HEK293T (cell line): ENCODE data around the gene DHRS1.

Experiments
- CTCF ChIA-PET: fragments of 350-600 bp; formaldehyde crosslinking; extraction: SDS; loops from one replicate; lab custom pipeline; 2021; ENCODE audit warnings: antibody characterized with exemption, inconsistent platforms; lab: Yijun Ruan, JAX
- POLR2A ChIA-PET: fragments of 350-600 bp; formaldehyde crosslinking; extraction: SDS; loops from one replicate; lab custom pipeline; 2020; ENCODE audit warnings: antibody characterized with exemption, inconsistent platforms; lab: Yijun Ruan, JAX
- DNase-seq: peaks from one replicate; pipeline ENCODE4 v3.0.0; 2012; ENCODE audit warnings: mixed read lengths; ENCODE audit errors: extremely low spot score
- ARNT ChIP-seq: fragments of 450-650 bp; IDR thresholded peaks from 2 replicates; pipeline ENCODE4 v1.6.1; 2017; ENCODE audit warnings: mild to moderate bottlenecking
- BHLHE40 ChIP-seq: fragments of 450-650 bp; IDR thresholded peaks from 2 replicates; pipeline ENCODE4 v1.6.1; 2016; ENCODE audit warnings: mild to moderate bottlenecking, moderate library complexity, borderline replicate concordance
- CTBP1 ChIP-seq: fragments of 450-650 bp; IDR thresholded peaks from 2 replicates; pipeline ENCODE4 v1.6.1; 2016; ENCODE audit warnings: borderline replicate concordance
- ELF4 ChIP-seq: fragments of 450-650 bp; IDR thresholded peaks from 2 replicates; pipeline ENCODE4 v1.6.1; 2017; ENCODE audit warnings: antibody characterized with exemption
- FOXA1 ChIP-seq: fragments of 450-650 bp; IDR thresholded peaks from 2 replicates; pipeline ENCODE4 v1.6.1; 2016; ENCODE audit warnings: mild to moderate bottlenecking
- FOXK2 ChIP-seq: fragments of 450-650 bp; IDR thresholded peaks from 2 replicates; pipeline ENCODE4 v1.6.1; 2016; ENCODE audit warnings: mild to moderate bottlenecking
- FOXM1 ChIP-seq: fragments of 450-650 bp; IDR thresholded peaks from 2 replicates; pipeline ENCODE4 v1.6.1; 2017; ENCODE audit warnings: mild to moderate bottlenecking, borderline replicate concordance
- HDGF ChIP-seq: fragments of 450-650 bp; IDR thresholded peaks from 2 replicates; pipeline ENCODE4 v1.6.1; 2017; ENCODE audit warnings: antibody characterized with exemption, borderline replicate concordance
- L3MBTL2 ChIP-seq: fragments of 450-650 bp; conservative IDR thresholded peaks from 2 replicates; pipeline ENCODE4 v1.6.1; 2016; ENCODE audit warnings: mild to moderate bottlenecking
- LEF1 ChIP-seq: fragments of 450-650 bp; IDR thresholded peaks from 2 replicates; pipeline ENCODE4 v1.6.1; 2017; ENCODE audit warnings: mild to moderate bottlenecking, borderline replicate concordance
- NFRKB ChIP-seq: fragments of 450-650 bp; IDR thresholded peaks from 2 replicates; pipeline ENCODE4 v1.6.1; 2016; ENCODE audit warnings: mild to moderate bottlenecking, moderate library complexity
- SP1 ChIP-seq: fragments of 450-650 bp; IDR thresholded peaks from 2 replicates; pipeline ENCODE4 v1.6.1; 2017
- SUZ12 ChIP-seq: fragments of 450-650 bp; IDR thresholded peaks from 2 replicates; pipeline ENCODE4 v1.6.1; 2016; ENCODE audit warnings: mild to moderate bottlenecking
- TARDBP ChIP-seq: fragments of 450-650 bp; IDR thresholded peaks from 2 replicates; pipeline ENCODE4 v1.6.1; 2016
- ZNF384 ChIP-seq: fragments of 450-650 bp; IDR thresholded peaks from 2 replicates; pipeline ENCODE4 v1.6.1; 2016
- TF ChIP-seq, protein P1 (sequence below): fragments of 450-650 bp; IDR thresholded peaks from 2 replicates; pipeline ENCODE4 v1.6.1; 2016

Gene DHRS1

DNA sequence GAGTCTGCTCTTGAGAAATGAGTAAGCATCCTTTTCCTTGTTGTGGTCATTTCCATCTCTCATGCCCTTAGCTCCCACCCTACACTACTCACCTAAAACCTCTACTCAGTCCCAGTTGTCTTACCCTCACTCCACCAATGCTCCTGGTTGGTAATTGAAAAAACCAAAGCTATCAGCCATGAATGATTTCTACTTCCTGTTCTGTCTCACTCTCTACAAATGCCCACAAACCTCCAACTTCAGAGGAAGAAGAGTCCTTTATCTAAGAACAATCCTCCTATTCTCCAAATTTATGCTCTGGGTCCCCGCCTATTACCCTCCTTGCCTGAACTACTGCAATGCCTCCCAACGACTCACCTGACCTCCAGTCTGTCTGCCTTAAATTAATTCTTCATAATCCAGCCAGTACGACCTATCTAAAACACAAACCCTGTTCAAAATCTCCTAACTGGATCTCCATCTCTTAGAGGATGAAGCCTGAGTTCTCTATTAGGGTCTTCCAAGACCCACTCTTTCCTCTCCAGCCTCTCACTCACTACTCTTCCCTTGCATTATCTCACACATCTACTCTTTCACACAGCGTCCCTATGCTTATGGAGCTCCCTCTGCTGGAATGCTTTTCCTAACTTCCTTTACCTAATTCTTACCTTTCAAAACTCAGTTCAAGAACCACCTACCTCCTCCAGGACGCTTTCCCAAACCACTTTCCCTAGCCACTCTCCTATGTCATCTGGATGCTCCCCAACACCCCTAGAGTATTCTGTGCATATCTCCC is 2.2 kb downstream of the DHRS1 start:
- ChIA-PET POLR2A (interaction anchor here (1.0 to 8.8 kb wide), 9 partner anchors 16 to 139 kb away, joined by 3 to 139 read pairs (median 4); partner anchors contain the start of genes CHMP4A, GMPR2, RABGGTA and TINF2), CTCF (interaction anchor here (0.6 to 5.6 kb wide), 17 partner anchors 10 to 1409 kb away, joined by 3 to 69 read pairs (median 4); partner anchors contain the start of genes CIDEB, MDP1, RABGGTA and TINF2)
- peak; percentile 47 for DNase-seq
- TF ChIP-seq SP1 (no peak), ZNF384 (no peak), SUZ12 (no peak), ELF4 (0 out of 2 replicates have a peak, but pooled peaks have one; percentile 16)

DNA sequence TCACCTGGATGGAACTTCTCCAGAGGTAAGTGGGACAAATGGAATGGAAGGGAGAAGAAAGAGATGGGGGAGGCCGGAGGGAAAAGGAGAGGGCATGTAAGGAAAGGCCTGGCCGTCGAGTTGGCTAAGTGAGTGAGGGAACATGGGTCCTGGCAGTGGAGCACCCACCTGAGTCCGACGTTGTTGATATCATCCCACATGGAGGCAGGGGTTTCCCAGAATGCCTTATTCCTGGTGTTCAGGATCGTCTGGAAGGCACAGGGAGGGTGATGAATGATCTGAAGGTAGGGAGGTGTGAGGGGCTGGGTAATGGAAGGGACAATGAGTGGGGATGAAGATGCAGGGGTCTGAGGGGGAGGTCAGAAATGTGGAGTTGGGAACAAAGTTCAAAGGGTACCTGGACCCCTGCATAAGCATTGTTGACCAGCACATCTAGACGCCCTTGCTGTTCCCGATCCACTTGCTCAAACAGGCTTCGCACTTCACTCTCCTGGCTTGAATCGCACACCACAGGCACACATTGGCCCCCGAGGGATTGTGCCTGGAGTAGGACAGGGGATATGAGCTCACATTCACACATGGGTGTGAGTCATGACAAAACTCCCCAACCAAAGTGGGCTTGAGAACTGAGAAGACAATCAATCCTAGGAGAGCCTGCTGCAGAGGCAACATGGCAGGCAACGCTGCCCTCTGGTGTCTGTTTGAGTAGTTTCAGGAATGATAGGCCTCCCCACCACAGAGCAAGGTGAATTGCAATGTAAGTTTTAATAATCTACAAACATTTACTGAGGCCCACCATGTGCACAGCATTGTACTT is 3.0 kb downstream of the DHRS1 start:
- ChIA-PET CTCF (interaction anchor here (0.6 to 5.6 kb wide), 15 partner anchors 9 to 1408 kb away, joined by 3 to 69 read pairs (median 4); partner anchors contain the start of genes CIDEB, MDP1, TINF2 and TM9SF1), POLR2A (interaction anchor here (1.1 to 8.8 kb wide), 7 partner anchors 25 to 140 kb away, joined by 3 to 139 read pairs (median 5); partner anchors contain the start of genes CHMP4A, GMPR2, RABGGTA and TINF2)
- TF ChIP-seq, protein P1, sequence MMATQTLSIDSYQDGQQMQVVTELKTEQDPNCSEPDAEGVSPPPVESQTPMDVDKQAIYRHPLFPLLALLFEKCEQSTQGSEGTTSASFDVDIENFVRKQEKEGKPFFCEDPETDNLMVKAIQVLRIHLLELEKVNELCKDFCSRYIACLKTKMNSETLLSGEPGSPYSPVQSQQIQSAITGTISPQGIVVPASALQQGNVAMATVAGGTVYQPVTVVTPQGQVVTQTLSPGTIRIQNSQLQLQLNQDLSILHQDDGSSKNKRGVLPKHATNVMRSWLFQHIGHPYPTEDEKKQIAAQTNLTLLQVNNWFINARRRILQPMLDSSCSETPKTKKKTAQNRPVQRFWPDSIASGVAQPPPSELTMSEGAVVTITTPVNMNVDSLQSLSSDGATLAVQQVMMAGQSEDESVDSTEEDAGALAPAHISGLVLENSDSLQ = no peak
- TF ChIP-seq LEF1 (no peak), ZNF384 (no peak), TARDBP (no peak), SP1 (no peak), L3MBTL2 (no peak), FOXA1 (no peak), HDGF (no peak), ELF4 (no peak), FOXM1 (no peak), BHLHE40 (no peak), CTBP1 (no peak), SUZ12 (no peak), NFRKB (no peak), ARNT (no peak), FOXK2 (no peak)
- DNase-seq = peak; percentile 75

DNA sequence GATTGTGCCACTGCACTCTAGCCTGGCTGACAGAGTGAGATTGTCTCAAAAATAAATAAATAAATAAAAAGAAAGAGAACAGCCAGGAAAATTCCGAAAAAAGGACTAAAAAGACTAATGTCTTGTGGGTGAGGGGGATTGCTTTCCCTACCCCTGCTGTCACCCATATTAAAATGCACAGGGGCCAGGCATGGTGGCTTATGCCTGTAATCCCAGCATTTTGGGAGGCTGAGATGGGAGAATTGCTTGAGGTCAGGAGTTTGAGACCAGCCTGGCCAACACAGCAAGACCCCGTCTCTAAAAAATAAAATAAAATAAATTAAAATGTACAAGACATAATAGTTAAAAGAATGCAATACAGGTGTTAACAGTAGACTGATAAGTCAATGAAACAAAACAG is 6.1 kb downstream of the DHRS1 start:
- ChIA-PET POLR2A (interaction anchor here (1.0 to 2.9 kb wide), 2 partner anchors 51 to 147 kb away, joined by 5 to 22 read pairs; partner anchors contain the start of genes PSME2, RNF31 and TINF2), CTCF (interaction anchor here (1.2 to 1.9 kb wide), 3 partner anchors 14 to 51 kb away, joined by 5 to 8 read pairs (median 5); partner anchors contain the start of genes CIDEB and TINF2)
- TF ChIP-seq SUZ12 (no peak), CTBP1 (no peak), SP1 (no peak), LEF1 (no peak), ELF4 (no peak), ZNF384 (no peak), FOXM1 (no peak), L3MBTL2 (no peak), NFRKB (no peak), FOXK2 (no peak)
- TF ChIP-seq, protein P1 = no peak
- no peak for DNase-seq

DNA sequence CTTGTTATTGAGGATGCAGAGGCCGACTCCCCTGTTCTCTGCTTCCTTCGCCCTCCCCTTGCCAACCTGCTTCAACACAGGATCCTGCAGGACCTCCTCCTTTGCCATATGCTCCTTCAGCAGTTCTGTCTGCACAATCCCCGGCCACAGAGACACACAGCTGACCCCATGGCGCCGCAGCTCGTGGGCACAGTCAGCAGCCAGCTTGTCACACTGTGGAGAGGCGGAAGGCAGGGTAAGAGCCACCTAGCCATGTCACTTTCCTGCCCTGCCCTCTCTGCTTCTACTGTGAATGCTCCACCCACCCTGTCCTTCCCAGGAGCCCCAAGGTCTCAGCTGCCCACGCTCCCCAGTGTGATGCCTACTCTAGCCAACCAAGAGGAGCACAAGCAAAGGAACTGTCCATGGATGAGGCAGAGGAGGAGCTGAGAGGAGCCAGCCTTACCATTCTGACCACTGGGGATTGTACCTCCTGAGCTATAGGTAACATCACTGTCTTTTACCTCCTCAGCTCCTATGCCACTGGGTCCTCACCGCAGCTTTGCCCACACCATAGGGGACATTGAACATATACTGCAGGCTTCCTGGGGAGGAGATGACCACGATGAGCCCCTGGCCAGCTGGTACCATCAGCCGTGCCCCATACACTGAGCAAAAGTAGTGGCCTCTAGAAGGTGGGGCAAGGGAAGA is 7.3 kb downstream of the DHRS1 start:
- no peak for TF ChIP-seq ZNF384
- no peak for TF ChIP-seq L3MBTL2
- TF ChIP-seq LEF1 = no peak
- TF ChIP-seq ARNT = no peak
- no peak for TF ChIP-seq SUZ12
- TF ChIP-seq CTBP1 = no peak
- TF ChIP-seq HDGF = no peak
- TF ChIP-seq TARDBP = no peak
- no peak for TF ChIP-seq FOXK2
- no peak for TF ChIP-seq FOXM1
- no peak for TF ChIP-seq BHLHE40
- no peak for TF ChIP-seq ELF4
- CTCF ChIA-PET = interaction anchor here (1.2 to 1.9 kb wide), 3 partner anchors 16 to 50 kb away, joined by 5 to 8 read pairs (median 5); partner anchors contain the start of genes CIDEB and TINF2
- POLR2A ChIA-PET = interaction anchor here (0.6 to 2.9 kb wide), 5 partner anchors 21 to 355 kb away, joined by 3 to 22 read pairs (median 5); partner anchors contain the start of genes PSME2, RABGGTA, RNF31 and TINF2
- no peak for DNase-seq

DNA sequence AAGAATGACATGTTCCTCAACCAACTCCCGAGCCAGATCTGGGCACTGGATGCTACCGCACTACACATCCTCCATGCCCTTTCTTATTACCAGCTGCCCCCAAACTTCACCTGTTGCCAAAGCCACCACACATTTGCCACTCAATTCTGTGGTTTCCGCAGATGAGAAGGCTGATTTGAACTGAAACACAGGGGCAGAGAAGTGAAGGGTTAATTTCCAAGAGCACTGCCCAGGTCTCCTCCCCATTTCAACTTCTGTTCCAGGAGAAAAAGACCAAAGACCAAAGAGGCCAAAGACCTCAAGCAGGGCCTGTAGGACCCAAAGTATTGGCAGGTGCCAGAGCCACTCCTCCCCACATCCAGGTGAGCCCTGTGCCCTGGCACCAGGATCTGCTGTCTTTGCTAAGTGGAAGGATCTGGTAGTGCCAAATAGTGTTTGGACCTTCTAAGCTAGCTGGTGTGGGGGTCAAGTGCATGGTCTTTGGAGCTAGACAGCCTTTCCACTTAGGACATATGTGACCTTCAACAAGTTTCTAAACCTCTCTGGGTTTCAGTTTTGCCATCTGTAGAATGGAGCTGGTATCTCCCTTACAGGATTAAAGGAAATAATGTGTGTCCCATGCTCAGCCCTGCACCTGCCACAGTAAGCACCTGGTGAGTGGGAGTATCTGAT is 8.0 kb downstream of the DHRS1 start:
- CTCF ChIA-PET = interaction anchor here (1.7 to 1.9 kb wide), 2 partner anchors 16 to 20 kb away, joined by 6 to 8 read pairs; partner anchors contain the start of genes CIDEB and RABGGTA
- POLR2A ChIA-PET = interaction anchor here (0.6 to 2.9 kb wide), 6 partner anchors 8 to 354 kb away, joined by 3 to 22 read pairs (median 4); partner anchors contain the start of genes DHRS1, NOP9, RABGGTA and TINF2

More for the DNA sequence above, 8.0 kb downstream of the DHRS1 start:
- TF ChIP-seq FOXK2 (no peak), NFRKB (no peak), L3MBTL2 (no peak), FOXA1 (no peak), SUZ12 (no peak), LEF1 (no peak), SP1 (no peak), FOXM1 (no peak), ARNT (no peak), TARDBP (no peak), CTBP1 (no peak)
- TF ChIP-seq, protein P1 = no peak
- no peak for DNase-seq
